GM18499 (cell line): ENCODE results near the gene ZNF513.

ENCODE experiments used
- ATAC-seq: cut with Tn5 transposase; IDR thresholded peaks from one replicate; pipeline ENCODE4 v1.9.1; 2021; ENCODE audit warnings: moderate number of reproducible peaks; ENCODE audit not compliant: insufficient read depth, unreplicated experiment

ZNF513 gene

GRCh38 chr2:27390822-27391679 lies 10.5 kb upstream of the ZNF513 start:
- no peak for ATAC-seq

GRCh38 chr2:27381577-27382181 lies 1.1 kb upstream of the ZNF513 start:
- no peak for ATAC-seq

GRCh38 chr2:27379836-27380625 lies 503 bp downstream of the ZNF513 start:
- no peak for ATAC-seq

- no peak for ATAC-seq
Observed at GRCh38 chr2:27379383-27379835, 1.1 kb downstream of the ZNF513 start.

- ATAC-seq, result no peak
Observed at GRCh38 chr2:27378809-27379290, 1.7 kb downstream of the ZNF513 start.

GRCh38 chr2:27378096-27378808 lies 2.3 kb downstream of the ZNF513 start:
- no peak for ATAC-seq

GRCh38 chr2:27377618-27378095 lies 2.9 kb downstream of the ZNF513 start:
- no peak for ATAC-seq

- ATAC-seq, result no peak
Observed at GRCh38 chr2:27376866-27377617, 3.5 kb downstream of the ZNF513 start.

GRCh38 chr2:27376151-27376865 lies 4.2 kb downstream of the ZNF513 start:
- ATAC-seq, result no peak

GRCh38 chr2:27375513-27376099 lies 4.9 kb downstream of the ZNF513 start:
- ATAC-seq, result no peak

- ATAC-seq, result no peak
Observed at GRCh38 chr2:27373567-27373966, 7.0 kb downstream of the ZNF513 start.

GRCh38 chr2:27372937-27373336 lies 7.6 kb downstream of the ZNF513 start:
- ATAC-seq, result no peak

GRCh38 chr2:27370816-27371620 lies 9.5 kb downstream of the ZNF513 start:
- peak; percentile 14 for ATAC-seq

GRCh38 chr2:27370026-27370815 lies 10.3 kb downstream of the ZNF513 start, which contains the start of the genes EIF2B4 and SNX17:
EIF2B4 (minus strand) TSS chr2:27370338; CDS start chr2:27370314, 24 bp downstream.
SNX17 (plus strand) TSS chr2:27370616; CDS start chr2:27370744, 128 bp downstream.
- ATAC-seq, result peak; percentile 74

- no peak for ATAC-seq
Observed at GRCh38 chr2:27369471-27370025, 11.0 kb downstream of the ZNF513 start.

- no peak for ATAC-seq
Observed at GRCh38 chr2:27363933-27364332, 16.6 kb downstream of the ZNF513 start.
